Stomach smooth muscle (tissue), 2 donors: ENCODE measurements around the gene FMN1.
A peak's percentile ranks its signal among the peaks of the same experiment; 100 is the strongest.

Experiments used
- H3K27ac ChIP-seq: one replicate; pipeline ENCODE4 v1.7.0; 2013; ENCODE audit warnings: mild to moderate bottlenecking, low read length, inconsistent platforms
- H3K27me3 ChIP-seq, 2 donors: one replicate each; pipeline ENCODE4 v1.7.0; 2013; ENCODE audit warnings: low read length in 2 of 2; ENCODE audit not compliant: insufficient read depth in 2 of 2, control insufficient read depth in 1 of 2
- H3K36me3 ChIP-seq, 2 donors: one replicate each; pipeline ENCODE4 v1.7.0; 2013; ENCODE audit warnings: low read length in 2 of 2; ENCODE audit not compliant: control insufficient read depth in 2 of 2, insufficient read depth in 2 of 2
- H3K4me1 ChIP-seq: one replicate; pipeline ENCODE4 v1.7.0; 2013; ENCODE audit warnings: low read length; ENCODE audit not compliant: control insufficient read depth, insufficient read depth
- H3K4me3 ChIP-seq, 2 donors: one replicate each; pipeline ENCODE4 v1.7.0; 2013; ENCODE audit warnings: low read length in 2 of 2
- H3K9ac ChIP-seq, 2 donors: one replicate each; pipeline ENCODE4 v1.7.0; 2013; ENCODE audit warnings: low read length in 2 of 2, mild to moderate bottlenecking in 1 of 2
- H3K9me3 ChIP-seq, 2 donors: one replicate each; pipeline ENCODE4 v1.7.0; 2013; ENCODE audit warnings: low read length in 2 of 2; ENCODE audit not compliant: control insufficient read depth in 2 of 2
- donor health status: healthy.
- donor health status: Pancreatic carcinoma.

The FMN1 gene

DNA sequence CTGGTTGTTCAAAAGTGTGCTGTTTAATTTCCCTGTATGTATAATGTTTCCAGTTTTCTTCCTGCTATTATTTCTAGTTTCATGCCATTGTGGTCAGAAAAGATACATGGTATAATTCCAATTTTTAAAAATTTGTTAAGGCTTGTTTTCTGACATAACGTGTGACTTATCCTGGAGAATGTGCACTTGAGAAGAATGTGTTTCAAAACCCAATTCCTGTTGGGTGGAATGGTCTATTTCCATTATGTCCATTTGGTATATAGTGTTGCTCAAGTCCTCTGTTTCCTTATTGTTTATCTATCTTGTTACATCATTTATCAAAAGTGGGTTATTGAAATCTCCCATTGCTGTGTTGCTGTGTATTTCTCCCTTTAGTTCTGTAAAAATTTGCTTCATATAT lies 261.3 kb downstream of the FMN1 start:
- no peak overlapping the region for H3K9ac ChIP-seq
- no peak overlapping the region for H3K27ac ChIP-seq
- no peak overlapping the region for H3K4me3 ChIP-seq
- no peaks in the 10 kb centered on the region for H3K4me1 ChIP-seq
- no peaks in the 10 kb centered on the region for H3K27me3 ChIP-seq
- H3K9me3 ChIP-seq = no peaks in the 10 kb centered on the region
- no peaks in the 10 kb centered on the region for H3K36me3 ChIP-seq

DNA sequence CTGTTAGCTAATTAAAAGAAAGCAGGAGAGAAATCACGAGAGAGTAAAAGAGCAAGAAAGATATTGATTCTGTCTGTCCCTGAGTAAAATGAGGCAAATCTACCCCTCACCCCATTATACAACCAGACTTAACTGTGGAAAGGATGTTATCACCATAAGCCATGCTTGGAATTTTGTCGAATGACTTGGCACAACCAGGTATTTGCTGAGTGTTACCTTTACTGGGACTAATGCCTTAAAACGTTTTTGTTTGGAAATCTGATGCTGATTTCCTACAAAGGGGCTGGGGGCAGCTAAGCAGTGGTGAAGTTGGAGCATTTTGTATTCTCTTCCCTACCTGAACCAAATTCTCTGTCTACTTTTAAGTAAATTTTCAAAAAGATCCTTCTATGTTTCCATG lies 265.6 kb downstream of the FMN1 start:
- no peak overlapping the region for H3K4me3 ChIP-seq
- no peak overlapping the region for H3K9ac ChIP-seq
- no peaks in the 10 kb centered on the region for H3K27me3 ChIP-seq
- H3K36me3 ChIP-seq = no peaks in the 10 kb centered on the region
- H3K27ac ChIP-seq = no peak overlapping the region
- H3K9me3 ChIP-seq = no peaks in the 10 kb centered on the region
- no peaks in the 10 kb centered on the region for H3K4me1 ChIP-seq

DNA sequence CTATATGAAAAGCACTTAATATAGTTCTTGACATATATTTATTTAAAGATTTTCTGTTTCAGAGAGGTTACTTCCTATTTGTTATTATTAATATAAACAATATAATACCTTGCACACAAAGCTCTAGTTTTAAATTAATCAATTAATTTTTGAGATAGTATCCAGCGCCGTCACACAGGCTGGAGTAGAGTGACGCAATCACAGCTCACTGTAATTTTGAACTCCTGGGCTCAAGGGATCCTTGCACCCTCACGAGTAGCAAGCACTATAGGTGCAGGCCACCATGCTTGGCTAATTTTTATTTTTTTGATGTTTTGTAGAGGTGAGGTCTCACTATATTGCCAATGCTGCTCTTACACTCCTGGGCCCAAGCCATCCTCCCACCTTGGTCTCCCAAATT lies 267.4 kb downstream of the FMN1 start:
- no peaks in the 10 kb centered on the region for H3K36me3 ChIP-seq
- H3K9ac ChIP-seq = no peak overlapping the region
- no peaks in the 10 kb centered on the region for H3K4me1 ChIP-seq
- H3K4me3 ChIP-seq = no peak overlapping the region
- no peaks in the 10 kb centered on the region for H3K9me3 ChIP-seq
- H3K27ac ChIP-seq = no peak overlapping the region
- H3K27me3 ChIP-seq = no peaks in the 10 kb centered on the region

DNA sequence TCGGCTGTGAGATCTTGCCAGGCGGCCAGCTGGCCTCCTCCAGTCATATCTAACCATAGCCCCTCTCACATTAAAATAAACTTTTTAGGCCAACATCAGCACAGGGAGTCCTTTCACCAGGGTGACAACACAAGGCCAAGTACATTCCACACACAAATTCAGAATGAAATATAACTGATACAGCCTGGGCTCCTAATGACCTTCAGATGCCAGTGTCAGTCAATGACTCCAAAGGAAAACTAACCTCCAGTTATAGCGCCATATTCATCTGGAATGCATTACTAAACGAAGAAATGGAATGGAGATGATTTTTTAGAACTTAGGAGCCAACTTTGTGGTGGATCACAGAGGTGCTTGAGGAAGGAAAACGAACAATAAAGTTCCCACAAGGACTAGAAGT lies 271.3 kb downstream of the FMN1 start:
- Histone ChIP-seq H3K36me3 (no peaks in the 10 kb centered on the region), H3K9ac (no peak overlapping the region), H3K4me3 (no peak overlapping the region), H3K4me1 (peaks cover 7% of the 10 kb centered on the region), H3K27me3 (no peaks in the 10 kb centered on the region), H3K9me3 (no peaks in the 10 kb centered on the region), H3K27ac (peak overlapping the region; percentile 3)

DNA sequence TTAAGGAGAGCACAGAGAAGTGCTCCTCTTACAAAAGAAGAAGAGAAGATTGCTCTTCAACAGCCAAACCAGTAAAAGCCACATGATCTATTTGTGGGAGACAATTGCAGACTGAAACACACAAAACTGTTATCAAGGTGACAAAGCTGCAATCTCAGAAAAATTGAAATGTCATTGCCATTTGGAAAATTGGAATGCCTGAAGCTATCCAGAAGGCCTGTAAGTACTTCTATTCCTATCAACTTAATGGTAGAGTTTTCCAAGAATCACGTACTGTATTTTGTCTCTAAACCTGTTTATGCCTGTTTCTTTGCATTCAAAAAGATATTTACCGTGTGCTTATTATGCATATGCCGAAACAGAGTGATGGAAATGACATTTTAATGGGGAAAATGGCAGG lies 272.0 kb downstream of the FMN1 start:
- H3K4me3 ChIP-seq = no peak overlapping the region
- no peaks in the 10 kb centered on the region for H3K27me3 ChIP-seq
- H3K9ac ChIP-seq = no peak overlapping the region
- no peaks in the 10 kb centered on the region for H3K36me3 ChIP-seq
- H3K27ac ChIP-seq = peak overlapping the region; percentile 3
- H3K9me3 ChIP-seq = no peaks in the 10 kb centered on the region
- H3K4me1 ChIP-seq = peaks cover 7% of the 10 kb centered on the region

DNA sequence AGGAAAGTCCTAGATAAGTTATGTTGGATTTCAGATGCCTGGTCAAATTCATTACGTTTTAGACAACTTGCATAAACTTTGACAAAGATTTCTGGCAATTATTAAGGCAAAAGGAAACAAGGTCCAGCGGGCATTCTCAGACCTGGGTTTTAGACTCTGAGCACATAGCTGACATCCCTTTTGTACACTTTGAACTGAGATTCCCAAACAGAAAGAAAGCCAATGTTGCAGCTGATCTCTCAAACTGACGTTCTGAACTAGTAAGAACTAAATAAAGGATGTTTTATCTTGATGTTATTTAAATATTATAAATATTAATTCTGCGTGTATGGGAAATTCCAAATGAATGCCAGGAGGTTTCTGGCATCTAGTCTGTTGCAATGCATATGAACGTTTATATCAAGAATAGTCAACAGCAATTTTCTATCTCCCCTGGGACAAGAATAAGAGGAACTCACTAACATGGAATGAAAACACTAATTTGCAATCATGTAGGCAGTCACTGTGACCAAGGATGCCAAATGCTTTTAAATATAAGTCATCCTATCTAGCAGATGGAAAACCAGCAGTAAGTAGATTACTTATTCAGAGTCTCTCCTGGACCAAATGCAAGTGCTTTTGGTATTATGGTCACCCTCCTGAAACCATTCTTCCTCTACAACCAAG lies 274.6 kb downstream of the FMN1 start:
- Histone ChIP-seq H3K36me3 (no peaks in the 10 kb centered on the region), H3K4me1 (peaks cover 7% of the 10 kb centered on the region), H3K9me3 (no peaks in the 10 kb centered on the region), H3K27ac (no peak overlapping the region), H3K27me3 (no peaks in the 10 kb centered on the region), H3K9ac (no peak overlapping the region), H3K4me3 (peak overlapping the region in 1 of 2 donors; percentile 3)

DNA sequence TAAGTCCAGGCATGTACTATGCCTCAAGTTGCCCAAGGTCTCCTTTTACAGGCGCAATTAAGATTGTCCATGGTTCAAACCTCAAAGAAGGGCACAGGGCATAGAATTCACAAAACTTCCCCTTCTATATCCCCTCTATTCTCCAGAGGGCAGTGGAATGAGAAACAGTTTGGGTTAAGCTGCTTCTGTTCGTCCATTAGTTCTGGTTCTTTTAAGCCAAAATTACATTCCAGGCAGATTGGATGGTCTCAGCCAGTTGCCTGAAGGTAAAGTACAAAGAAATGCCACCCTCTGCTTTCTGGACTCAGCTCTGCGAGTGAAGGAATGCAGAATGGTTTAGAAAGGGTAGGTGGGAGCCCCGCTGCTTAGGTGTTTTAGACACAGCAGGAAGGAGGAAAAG lies 276.0 kb downstream of the FMN1 start:
- Histone ChIP-seq H3K4me3 (no peak overlapping the region), H3K9me3 (no peaks in the 10 kb centered on the region), H3K27ac (peak overlapping the region; percentile 46), H3K9ac (no peak overlapping the region), H3K27me3 (no peaks in the 10 kb centered on the region), H3K36me3 (no peaks in the 10 kb centered on the region), H3K4me1 (peaks cover 7% of the 10 kb centered on the region)

DNA sequence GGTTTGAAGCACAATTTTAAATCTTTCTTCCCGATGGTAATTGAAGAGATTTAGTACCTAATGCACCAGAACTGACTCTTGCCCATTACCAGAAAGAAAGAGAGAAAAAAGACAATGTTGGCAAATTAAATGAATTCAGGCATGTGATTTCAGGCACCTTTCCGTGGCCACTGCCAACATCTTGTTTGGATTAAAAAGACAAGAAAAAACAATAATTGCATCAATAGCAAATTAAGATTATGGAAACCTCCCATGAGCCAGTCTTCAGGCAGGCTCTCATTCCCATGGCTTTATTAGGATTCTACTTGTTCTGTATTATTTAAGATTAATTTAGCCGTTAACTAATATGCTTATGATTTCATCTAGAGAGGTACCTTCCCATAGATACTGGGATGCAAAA lies 283.7 kb downstream of the FMN1 start:
- Histone ChIP-seq H3K27ac (no peak overlapping the region), H3K4me1 (peaks cover 10% of the 10 kb centered on the region), H3K4me3 (no peak overlapping the region), H3K36me3 (no peaks in the 10 kb centered on the region), H3K27me3 (no peaks in the 10 kb centered on the region), H3K9me3 (no peaks in the 10 kb centered on the region), H3K9ac (no peak overlapping the region)

DNA sequence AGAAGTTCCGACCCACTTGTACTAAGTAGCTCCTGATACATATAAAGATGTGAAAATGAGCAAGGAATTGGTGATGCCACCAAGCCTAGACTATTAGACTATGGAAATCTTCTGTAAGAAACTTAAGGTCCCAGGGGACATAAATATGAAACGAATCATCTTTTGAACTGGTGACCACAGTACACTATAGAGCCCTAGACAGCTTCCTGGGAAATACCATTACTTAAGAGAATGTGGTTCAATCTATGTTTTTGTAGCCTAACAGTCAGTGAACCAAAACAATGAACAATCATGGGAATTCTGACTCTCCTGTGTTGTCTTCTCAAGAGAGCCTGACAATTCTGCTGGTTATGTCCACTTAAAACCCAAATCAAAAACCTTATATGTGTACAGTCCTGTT lies 285.1 kb downstream of the FMN1 start:
- Histone ChIP-seq H3K27me3 (no peaks in the 10 kb centered on the region), H3K4me3 (no peak overlapping the region), H3K9ac (no peak overlapping the region), H3K9me3 (no peaks in the 10 kb centered on the region), H3K27ac (no peak overlapping the region), H3K36me3 (no peaks in the 10 kb centered on the region), H3K4me1 (peaks cover 10% of the 10 kb centered on the region)

DNA sequence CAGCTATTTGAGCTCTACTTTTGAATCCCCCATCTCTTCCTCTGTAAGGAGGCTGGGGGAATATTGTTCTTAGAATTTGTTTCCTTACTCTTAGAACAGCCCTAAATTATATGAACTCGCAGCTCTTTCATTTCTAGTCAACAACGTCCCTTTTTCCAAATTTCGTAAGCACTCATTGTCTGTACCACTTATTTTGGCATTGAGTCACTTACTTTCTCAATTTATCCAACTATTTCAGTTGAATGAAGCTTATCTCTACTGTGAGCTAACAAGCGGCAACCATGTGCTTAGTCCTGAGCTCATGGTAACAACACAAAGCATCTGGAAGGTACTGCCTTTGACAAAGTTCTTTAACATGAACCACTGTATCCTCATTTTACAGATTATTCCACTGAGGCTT lies 285.6 kb downstream of the FMN1 start:
- peaks cover 10% of the 10 kb centered on the region for H3K4me1 ChIP-seq
- H3K27ac ChIP-seq = peak overlapping the region; percentile 62
- no peak overlapping the region for H3K4me3 ChIP-seq
- H3K27me3 ChIP-seq = no peaks in the 10 kb centered on the region
- no peak overlapping the region for H3K9ac ChIP-seq
- H3K9me3 ChIP-seq = no peaks in the 10 kb centered on the region
- no peaks in the 10 kb centered on the region for H3K36me3 ChIP-seq

DNA sequence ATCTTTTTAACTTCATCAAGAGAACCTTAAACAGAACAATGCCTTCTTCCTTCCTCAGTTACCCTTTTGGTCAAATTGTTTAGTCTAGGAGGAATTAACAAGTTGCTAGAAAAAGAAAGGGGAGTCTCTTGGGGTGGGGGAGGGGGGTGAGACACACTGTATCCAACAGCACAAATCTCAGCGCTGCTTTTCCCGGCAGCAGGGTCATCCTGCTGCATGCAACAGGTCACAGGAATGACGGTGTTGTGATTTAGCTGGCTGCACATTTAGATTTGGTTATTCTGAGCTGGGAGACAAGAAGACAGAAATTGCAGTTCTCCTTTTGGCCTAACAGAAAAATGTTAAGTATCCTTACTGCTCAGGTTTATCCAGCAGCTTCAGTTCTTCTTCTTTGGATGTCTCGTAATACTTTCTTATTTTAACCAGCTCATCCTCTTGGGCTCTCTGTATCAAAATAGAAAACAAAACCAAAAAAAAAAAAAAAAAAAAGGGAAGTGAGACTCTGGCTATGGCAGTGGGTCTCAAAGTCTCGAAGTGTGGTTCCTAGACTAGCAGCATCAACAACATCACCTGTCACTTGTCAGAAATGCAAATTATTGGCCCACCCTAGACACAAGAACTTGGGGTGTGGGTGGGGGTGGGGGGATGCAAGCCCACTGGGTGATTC lies 286.2 kb downstream of the FMN1 start:
- H3K27ac ChIP-seq = peak overlapping the region; percentile 62
- H3K4me3 ChIP-seq = peak overlapping the region in 1 of 2 donors; percentile 36
- H3K9me3 ChIP-seq = no peaks in the 10 kb centered on the region
- H3K9ac ChIP-seq = peak overlapping the region in 1 of 2 donors; percentile 25
- H3K36me3 ChIP-seq = no peaks in the 10 kb centered on the region
- H3K27me3 ChIP-seq = no peaks in the 10 kb centered on the region
- H3K4me1 ChIP-seq = peaks cover 10% of the 10 kb centered on the region
